Left colon (tissue), 2 donors: ENCODE results near the gene SMYD5. TPM values are rescaled to one million over a fixed set of nuclear protein-coding genes. Genes with fewer than 3 reads are reported as not detected.

Experiments used
- ATAC-seq: fragments of 200-7000 bp; cut with Tn5 transposase; one replicate; pipeline ENCODE4 v1.9.1; 2020; ENCODE audit warnings: mild to moderate bottlenecking, moderate library complexity
- DNase-seq, 2 donors: peaks; one replicate each; pipeline ENCODE4 v3.0.0-alpha.2; 2020
- intact Hi-C, 2 donors: fragments of 100-400 bp; cut with DNase I in 1 of 2; cut with micrococcal nuclease in 1 of 2; formaldehyde crosslinking; loops; one replicate each; pipeline versions ENCODE4 v1.11.2 to v1.14.0; 2022; cut with DNase I, micrococcal nuclease
- total RNA-seq, 2 donors: library from RNA; stranded (reverse); fragmentation: NEBNext Ultra II Directional; extraction: Animal tissue kit (Norgen Biotek cat#: 25700); gene quantifications; one replicate each; pipeline ENCODE4 v1.2.1, GENCODE V29; 2021
- donor health status: DM: no; HTN: no; CAD: no.
- donor health status: DM: yes; HTN: yes; CAD: no.

The SMYD5 gene
- total RNA-seq, 2 donors from 2014 or later = 9.2 to 14.4 TPM

- ATAC-seq (no peak), DNase-seq (no peak)
These were observed 52.2 kb downstream of the SMYD5 start for GRCh38 chr2:73266061-73266901.

GRCh38 chr2:73267008-73267407, 53.0 kb downstream of the SMYD5 start:
- intact Hi-C loops = no loop called here
- ATAC-seq (no peak), DNase-seq (no peak)

More at GRCh38 chr2:73266061-73266901, 52.2 kb downstream of the SMYD5 start:
- intact Hi-C loops = no loop called here

- intact Hi-C loops = no loop called here
- ATAC-seq (no peak), DNase-seq (no peak)
These were observed 54.4 kb downstream of the SMYD5 start for GRCh38 chr2:73268366-73268829.

GRCh38 chr2:73268830-73269685, 55.0 kb downstream of the SMYD5 start:
- intact Hi-C loops = no loop called here

DNA sequence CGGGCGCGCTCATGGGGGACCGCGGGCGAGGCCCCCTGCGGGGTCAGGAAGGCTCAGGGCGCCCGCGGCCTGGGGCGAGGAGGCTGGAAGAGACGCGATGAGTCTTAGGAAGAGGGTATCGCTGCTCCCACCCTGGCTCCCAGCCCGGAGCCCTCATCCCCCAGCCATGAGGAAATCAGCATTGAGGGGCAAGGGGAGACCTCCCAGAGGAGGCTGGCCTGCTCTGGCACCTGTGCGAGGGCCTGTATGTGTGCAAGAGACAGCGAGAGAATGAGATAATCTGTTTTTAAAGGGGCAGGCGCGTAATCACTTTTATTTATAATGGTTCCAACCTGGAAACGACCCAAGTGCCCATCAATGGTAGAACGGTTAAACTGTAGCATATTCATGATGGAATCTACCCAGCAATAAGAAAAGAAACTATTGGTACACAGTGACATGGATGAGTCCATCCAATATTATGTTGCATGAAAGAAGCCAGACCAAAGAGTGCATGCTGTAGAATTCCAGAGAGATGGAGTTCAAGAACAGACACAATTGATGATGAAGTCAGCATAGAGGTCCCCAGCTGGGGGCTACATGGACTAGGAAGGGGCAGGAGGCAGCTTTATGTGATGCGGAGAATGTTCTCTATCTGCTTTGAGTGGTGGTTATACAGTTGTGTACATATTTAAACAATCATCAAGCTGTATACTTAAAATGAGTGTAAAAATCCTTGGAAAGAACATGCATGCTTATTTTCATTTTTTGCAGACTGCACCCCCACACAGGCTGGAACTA, 55.8 kb downstream of the SMYD5 start:
- intact Hi-C loops = no loop called here
- ATAC-seq (no peak), DNase-seq (no peak)

More at GRCh38 chr2:73268830-73269685, 55.0 kb downstream of the SMYD5 start:
- peak; percentile 88 for ATAC-seq
- peak; percentile 79 to 89 for DNase-seq

- ATAC-seq (no peak), DNase-seq (no peak)
- intact Hi-C loops = no loop called here
These were observed 58.2 kb downstream of the SMYD5 start for GRCh38 chr2:73272270-73272669.

Other genes starting within 250 kb of the SMYD5 start
- gene SFXN5, start 142.5 kb upstream of the SMYD5 start, total RNA-seq = 10 to 100 TPM; 19.9 to 20.5 TPM
- 10 to 100 TPM; 19.3 to 19.7 TPM for gene RAB11FIP5, start 101.3 kb upstream of the SMYD5 start, total RNA-seq
- gene NOTO, start 11.7 kb upstream of the SMYD5 start, total RNA-seq = under 1 TPM in 1 of 2 donors, not detected in 1; 0.08 TPM
- gene PRADC1, start 19.0 kb downstream of the SMYD5 start, total RNA-seq = 10 to 100 TPM; 40.2 to 51.9 TPM
- gene CCT7, start 20.1 kb downstream of the SMYD5 start, total RNA-seq = 100 to 1,000 TPM; 120 to 140 TPM
- 1 to 10 TPM; 2.1 to 2.5 TPM for gene FBXO41, start 70.2 kb downstream of the SMYD5 start, total RNA-seq
- not detected for gene EGR4, start 79.3 kb downstream of the SMYD5 start, total RNA-seq
- gene ALMS1, start 171.6 kb downstream of the SMYD5 start, total RNA-seq = 10 to 100 TPM; 11.2 to 14.8 TPM